ENCODE results near the gene ABCC1.

GRCh38 chr16:16082255-16082654 lies 132.8 kb downstream of the ABCC1 start:
- TF ChIP-seq POLR2A (IDR thresholded peaks at IDR 0.05; ENCODE audit: low read length), result no peak
- TF ChIP-seq GATA1 (IDR thresholded peaks at IDR 0.05; ENCODE audit: low read depth, low read length), result no peak
